Daoy (cell line): ENCODE data around the gene HAUS2. TPM values are rescaled to one million over a fixed set of nuclear protein-coding genes. Genes with fewer than 3 reads are reported as not detected.
"Not testable (repeated sequence)": the region's sequence is repeated elsewhere in the genome, so short reads cannot be mapped to it uniquely, and the experiment has no call there.

Experiments
- DNase-seq: peaks from one replicate; pipeline ENCODE4 v3.0.0-alpha.2; 2015; ENCODE audit warnings: low read depth
- total RNA-seq: library from RNA; depleted of rRNA; stranded (reverse); fragments of >200 nt; shearing (Covaris generic); gene quantifications from 2 replicates; pipeline ENCODE4 v1.2.3, GENCODE V29; 2014; rRNA removed

HAUS2 gene
- 55.5 and 69.5 TPM in 2 replicates for total RNA-seq

GRCh38 chr15:42548249-42549031 lies at the start of gene HAUS2, which contains the start of gene LRRC57:
HAUS2 (plus strand) TSS chr15:42548838; CDS start chr15:42548873, 35 bp downstream.
LRRC57 (minus strand) TSS chr15:42548793; CDS start chr15:42548434, 359 bp downstream.
- DNase-seq, result peak; percentile 92

GRCh38 chr15:42499858-42500609 lies 48.6 kb upstream of the HAUS2 start:
- DNase-seq, result peak; percentile 6

- DNase-seq, result no peak
Measured at GRCh38 chr15:42502477-42502876, 46.2 kb upstream of the HAUS2 start.

GRCh38 chr15:42503825-42504224 lies 44.8 kb upstream of the HAUS2 start:
- DNase-seq, result no peak

GRCh38 chr15:42504631-42505030 lies 44.0 kb upstream of the HAUS2 start:
- DNase-seq, result no peak

GRCh38 chr15:42507514-42507913 lies 41.1 kb upstream of the HAUS2 start:
- no peak for DNase-seq

- no peak for DNase-seq
Measured at GRCh38 chr15:42508263-42508690, 40.4 kb upstream of the HAUS2 start.

GRCh38 chr15:42510258-42511006 lies 38.2 kb upstream of the HAUS2 start:
- DNase-seq, result no peak

- peak; percentile 15 for DNase-seq
Measured at GRCh38 chr15:42511007-42511391, 37.6 kb upstream of the HAUS2 start.

GRCh38 chr15:42523331-42523730 lies 25.3 kb upstream of the HAUS2 start:
- no peak for DNase-seq

GRCh38 chr15:42528970-42529369 lies 19.7 kb upstream of the HAUS2 start:
- DNase-seq, result no peak

- no peak for DNase-seq
Measured at GRCh38 chr15:42533246-42533645, 15.4 kb upstream of the HAUS2 start.

GRCh38 chr15:42544853-42545629 lies 3.6 kb upstream of the HAUS2 start:
- no peak for DNase-seq

- no peak for DNase-seq
Measured at GRCh38 chr15:42547918-42548248, 755 bp upstream of the HAUS2 start.

- peak; percentile 24 for DNase-seq
Measured at GRCh38 chr15:42549032-42549491, 424 bp downstream of the HAUS2 start.

GRCh38 chr15:42549741-42550392 lies 1.2 kb downstream of the HAUS2 start:
- no peak for DNase-seq

- no peak for DNase-seq
Measured at GRCh38 chr15:42553554-42553953, 4.9 kb downstream of the HAUS2 start.

- DNase-seq, result not testable (repeated sequence)
Measured at GRCh38 chr15:42556550-42557207, 8.0 kb downstream of the HAUS2 start.

GRCh38 chr15:42558739-42559138 lies 10.1 kb downstream of the HAUS2 start:
- no peak for DNase-seq
